Mesodermal cell (in vitro differentiated cells): ENCODE results near the gene SPZ1.
"Not testable (repeated sequence)": the region's sequence is repeated elsewhere in the genome, so short reads cannot be mapped to it uniquely, and the experiment has no call there.

Source experiments
- H3K27ac ChIP-seq: 2 replicates; pipeline ENCODE4 v1.7.0; 2013; ENCODE audit warnings: mild to moderate bottlenecking, low read depth, low read length, moderate library complexity; ENCODE audit not compliant: severe bottlenecking
- H3K36me3 ChIP-seq: 2 replicates; pipeline ENCODE4 v1.7.1; 2013; ENCODE audit warnings: mild to moderate bottlenecking, low read length, moderate library complexity; ENCODE audit not compliant: control insufficient read depth, insufficient read depth
- H3K4me1 ChIP-seq: one replicate; pipeline ENCODE4 v1.7.1; 2013; ENCODE audit warnings: mild to moderate bottlenecking, low read length; ENCODE audit not compliant: insufficient read depth, control insufficient read depth, poor library complexity, severe bottlenecking
- H3K4me3 ChIP-seq: 2 replicates; pipeline ENCODE4 v1.7.0; 2013; ENCODE audit warnings: low read length, control low read depth, mild to moderate bottlenecking; ENCODE audit not compliant: insufficient read depth, poor library complexity, severe bottlenecking; ENCODE audit errors: extremely low read depth
- H3K9me3 ChIP-seq: 2 replicates; pipeline ENCODE4 v1.7.1; 2013; ENCODE audit warnings: mild to moderate bottlenecking, low read length, moderate library complexity; ENCODE audit not compliant: control insufficient read depth
- WGBS, 2 experiments: methylation state at CpG; one replicate each; pipeline ENCODE4 v1.1.5; 2013; ENCODE audit warnings: missing lambda C conversion rate in 2 of 2; ENCODE audit not compliant: insufficient coverage in 2 of 2; 5-methylcytosine and 5-hydroxymethylcytosine counted together

Gene SPZ1

DNA sequence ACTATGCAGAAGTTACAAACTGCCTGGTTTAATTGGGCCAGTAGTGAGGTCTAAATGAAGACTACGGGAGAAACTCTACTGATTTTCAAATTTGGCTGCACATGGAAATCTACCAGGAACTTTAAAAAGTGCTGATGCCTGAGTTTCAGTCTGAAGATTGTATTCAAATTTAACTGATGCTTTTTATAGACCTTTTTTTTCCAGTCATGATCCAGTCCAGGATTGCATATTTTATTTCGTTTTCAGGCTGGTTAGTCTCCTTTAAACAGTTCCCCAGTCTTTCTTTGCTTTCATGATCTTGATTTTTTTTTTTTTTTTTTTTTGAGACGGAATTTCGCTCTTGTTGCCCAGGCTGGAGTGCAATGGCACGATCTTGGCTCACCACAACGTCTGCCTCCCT is 23.7 kb upstream of the SPZ1 start:
- no peaks in the 10 kb centered on the region for H3K9me3 ChIP-seq

DNA sequence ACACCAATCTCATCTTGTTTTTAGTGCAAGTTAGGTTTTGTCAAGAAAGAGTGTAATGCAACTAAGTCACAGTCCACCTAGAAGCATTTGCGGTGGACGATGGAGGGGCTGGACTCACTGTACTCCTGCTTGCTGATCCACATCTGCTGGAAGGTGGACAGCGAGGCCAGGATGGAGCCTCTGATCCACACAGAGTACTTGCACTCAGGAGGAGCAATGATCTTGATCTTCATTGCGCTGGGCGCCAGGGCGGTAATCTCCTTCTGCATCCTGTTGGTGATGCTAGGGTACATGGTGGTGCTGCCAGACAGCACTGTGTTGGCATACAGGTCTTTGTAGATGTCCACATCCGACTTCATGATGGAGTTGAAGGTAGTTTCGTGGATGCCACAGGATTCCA is 20.2 kb upstream of the SPZ1 start:
- 91 to 97% methylated on average over 8 of the region's 8 CpGs for WGBS, 2 experiments
- no peak overlapping the region for H3K27ac ChIP-seq

More for the DNA sequence above, 23.7 kb upstream of the SPZ1 start:
- Histone ChIP-seq H3K27ac (no peak overlapping the region), H3K4me3 (no peak overlapping the region), H3K4me1 (no peaks in the 10 kb centered on the region), H3K36me3 (no peaks in the 10 kb centered on the region)
- WGBS, 2 experiments: 91 to 96% methylated on average over 4 to 6 of the region's 6 CpGs

DNA sequence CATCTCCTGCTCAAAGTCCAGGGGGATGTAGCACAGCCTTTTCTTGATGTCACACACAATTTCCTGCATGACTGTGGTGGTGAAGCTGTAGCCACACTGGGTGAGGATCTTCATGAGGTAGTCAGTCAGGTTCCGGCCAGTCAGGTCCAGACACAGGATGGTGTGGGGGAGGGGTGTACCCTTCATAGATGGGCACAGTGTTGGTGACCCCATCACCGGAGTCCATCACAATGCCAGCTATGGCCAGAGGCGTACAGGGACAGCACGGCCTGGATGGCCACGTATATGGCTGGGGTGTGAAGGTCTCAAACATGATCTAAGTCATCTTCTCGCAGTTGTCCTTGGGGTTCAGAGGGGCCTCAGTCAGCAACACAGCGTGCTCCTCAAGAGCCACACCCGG is 19.7 kb upstream of the SPZ1 start:
- Histone ChIP-seq H3K27ac (no peak overlapping the region), H3K36me3 (no peaks in the 10 kb centered on the region), H3K4me3 (no peak overlapping the region), H3K4me1 (no peaks in the 10 kb centered on the region), H3K9me3 (no peaks in the 10 kb centered on the region)
- 75% methylated on average over 7 of the region's 8 CpGs for WGBS, 2 experiments

More for the DNA sequence above, 20.2 kb upstream of the SPZ1 start:
- Histone ChIP-seq H3K36me3 (no peaks in the 10 kb centered on the region), H3K4me1 (no peaks in the 10 kb centered on the region), H3K9me3 (no peaks in the 10 kb centered on the region), H3K4me3 (no peak overlapping the region)

DNA sequence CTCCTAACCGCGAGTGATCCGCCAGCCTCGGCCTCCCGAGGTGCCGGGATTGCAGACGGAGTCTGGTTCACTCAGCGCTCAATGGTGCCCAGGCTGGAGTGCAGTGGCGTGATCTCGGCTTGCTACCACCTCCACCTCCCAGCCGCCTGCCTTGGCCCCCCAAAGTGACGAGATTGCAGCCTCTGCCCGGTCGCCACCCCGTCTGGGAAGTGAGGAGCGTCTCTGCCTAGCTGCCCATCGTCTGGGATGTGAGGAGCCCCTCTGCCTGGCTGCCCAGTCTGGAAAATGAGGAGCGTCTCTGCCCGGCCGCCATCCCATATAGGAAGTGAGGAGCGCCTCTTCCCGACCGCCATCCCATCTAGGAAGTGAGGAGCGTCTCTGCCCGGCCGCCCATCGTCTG is 19.0 kb upstream of the SPZ1 start:
- 94 to 95% methylated on average over 7 of the region's 27 CpGs for WGBS, 2 experiments
- not testable (repeated sequence) for H3K4me1 ChIP-seq, H3K36me3 ChIP-seq, H3K4me3 ChIP-seq, H3K9me3 ChIP-seq, H3K27ac ChIP-seq

DNA sequence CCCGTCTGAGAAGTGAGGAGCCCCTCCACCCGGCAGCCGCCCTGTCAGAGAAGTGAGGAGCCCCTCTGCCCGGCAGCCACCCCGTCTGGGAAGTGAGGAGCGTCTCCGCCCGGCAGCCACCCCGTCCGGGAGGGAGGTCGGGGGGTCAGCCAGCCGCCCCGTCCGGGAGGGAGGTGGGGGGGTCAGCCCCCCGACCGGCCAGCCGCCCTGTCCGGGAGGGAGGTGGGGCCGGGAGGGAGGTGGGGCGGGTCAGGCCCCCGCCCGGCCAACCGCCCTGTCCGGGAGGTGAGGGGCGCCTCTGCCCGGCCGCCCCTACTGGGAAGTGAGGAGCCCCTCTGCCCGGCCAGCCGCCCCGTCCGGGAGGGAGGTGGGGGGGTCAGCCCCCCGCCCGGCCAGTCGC is 18.5 kb upstream of the SPZ1 start:
- H3K9me3 ChIP-seq, H3K36me3 ChIP-seq, H3K27ac ChIP-seq, H3K4me3 ChIP-seq, H3K4me1 ChIP-seq: not testable (repeated sequence)
- WGBS, 2 experiments: no CpG with 5 or more reads among the region's 34 CpGs

DNA sequence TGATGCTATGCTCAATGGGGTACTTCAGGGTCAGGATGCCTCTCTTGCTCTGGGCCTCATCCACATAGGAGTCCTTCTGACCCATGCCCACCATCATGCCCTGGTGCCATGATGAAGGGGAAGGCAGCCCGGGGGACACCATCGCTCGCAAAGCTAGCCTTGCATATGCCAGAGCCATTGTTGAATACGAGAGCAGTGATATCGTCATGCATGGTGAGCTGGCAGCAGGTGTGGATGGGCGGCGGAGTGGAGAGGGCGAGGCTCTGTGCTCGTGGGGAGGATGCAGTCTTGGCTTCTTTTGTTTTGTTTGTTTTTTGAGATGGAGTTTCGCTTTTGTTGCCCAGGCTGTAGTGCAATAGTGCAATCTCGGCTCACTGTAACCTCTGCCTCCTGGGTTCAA is 17.2 kb upstream of the SPZ1 start:
- no peaks in the 10 kb centered on the region for H3K9me3 ChIP-seq
- no peak overlapping the region for H3K4me3 ChIP-seq
- no peak overlapping the region for H3K27ac ChIP-seq
- H3K4me1 ChIP-seq: no peaks in the 10 kb centered on the region
- H3K36me3 ChIP-seq: no peaks in the 10 kb centered on the region
- WGBS, 2 experiments: 96 to 98% methylated on average over 9 to 11 of the region's 11 CpGs

DNA sequence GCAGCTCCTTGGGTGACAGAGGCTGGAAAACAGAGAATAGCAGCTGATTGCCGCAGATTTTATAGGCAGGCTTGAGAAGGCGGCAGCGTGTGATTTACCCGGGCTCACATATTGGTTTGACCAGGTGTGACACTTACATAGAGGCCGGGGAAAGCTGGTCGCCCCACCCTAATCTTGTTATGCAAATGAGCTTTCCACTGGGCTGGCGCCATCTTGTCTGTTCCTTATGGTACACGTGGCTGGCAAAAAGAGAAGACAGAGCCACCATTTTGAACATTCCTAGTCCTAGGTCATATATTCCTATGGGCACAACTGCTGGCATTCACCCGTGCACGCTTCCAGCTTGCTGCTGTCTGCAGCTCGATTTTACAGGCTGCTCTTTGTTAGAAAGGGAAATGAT is 11.3 kb upstream of the SPZ1 start:
- Histone ChIP-seq H3K9me3 (peaks cover 6% of the 10 kb centered on the region), H3K27ac (no peak overlapping the region), H3K36me3 (no peaks in the 10 kb centered on the region), H3K4me1 (no peaks in the 10 kb centered on the region), H3K4me3 (no peak overlapping the region)
- 79 to 92% methylated on average over 8 of the region's 11 CpGs for WGBS, 2 experiments

DNA sequence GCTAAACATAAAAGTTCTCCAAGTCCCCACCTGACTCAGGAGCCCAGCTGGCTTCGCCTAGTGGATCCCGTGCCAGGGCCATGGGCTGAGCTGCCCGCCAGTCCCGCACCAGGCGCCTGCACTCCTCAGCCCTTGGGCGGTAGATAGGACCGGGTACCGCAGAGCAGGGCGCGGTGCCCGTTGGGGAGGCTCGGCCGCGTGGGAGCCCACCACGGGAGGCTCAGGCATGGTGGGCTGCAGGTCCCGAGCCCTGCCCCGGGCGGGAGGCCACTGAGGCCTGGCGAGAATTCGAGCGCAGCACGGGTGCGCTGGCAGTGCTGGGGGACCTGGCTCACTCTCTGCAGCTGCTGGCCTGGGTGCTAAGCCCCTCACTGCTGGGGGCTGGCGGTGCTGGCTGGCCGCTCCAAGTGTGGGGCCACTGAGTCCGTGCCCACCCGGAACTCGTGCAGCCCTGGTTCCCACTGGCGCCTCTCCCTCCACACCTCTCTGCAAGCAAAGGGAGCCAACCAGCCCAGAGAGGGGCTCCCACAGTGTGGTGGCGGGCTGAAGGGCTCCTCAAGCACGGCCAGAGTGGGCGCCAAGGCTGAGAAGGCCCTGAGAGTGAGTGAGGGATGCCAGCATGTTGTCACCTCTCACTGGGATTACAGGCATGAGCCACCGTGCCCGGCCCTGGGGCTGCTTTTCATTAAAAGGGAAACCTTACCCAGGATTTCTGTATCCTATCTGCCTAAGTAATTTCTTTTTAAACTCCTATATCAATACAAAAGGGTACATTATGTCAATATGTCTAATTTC is 9.7 kb upstream of the SPZ1 start:
- 75 to 86% methylated on average over 16 to 33 of the region's 34 CpGs for WGBS, 2 experiments
- Histone ChIP-seq H3K4me3 (no peak overlapping the region), H3K27ac (no peak overlapping the region)

DNA sequence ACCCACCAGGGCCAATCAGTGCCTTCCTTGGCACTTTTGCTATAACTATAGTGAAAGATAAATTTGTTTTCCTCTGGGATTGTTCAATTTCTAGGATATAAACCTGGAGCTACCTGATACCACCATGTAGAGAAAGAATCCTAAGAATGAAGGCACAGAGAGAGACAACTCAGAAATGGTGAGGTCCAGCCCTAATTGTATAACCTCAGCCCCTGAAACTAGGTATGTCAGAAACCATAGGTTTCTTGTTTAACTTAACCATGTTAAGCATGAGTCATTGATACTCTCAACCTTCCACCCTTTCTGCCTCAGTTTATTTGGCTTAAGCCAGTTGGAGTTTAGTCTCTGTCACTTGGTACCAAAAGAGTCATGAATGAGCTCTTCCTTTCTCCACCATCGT is 4.6 kb upstream of the SPZ1 start:
- no peak overlapping the region for H3K27ac ChIP-seq
- peaks cover 2% of the 10 kb centered on the region for H3K9me3 ChIP-seq
- no peak overlapping the region for H3K4me3 ChIP-seq
- no peaks in the 10 kb centered on the region for H3K4me1 ChIP-seq
- H3K36me3 ChIP-seq: no peaks in the 10 kb centered on the region
- WGBS, 2 experiments: 100% methylated on average over 1 of the region's 1 CpG

More for the DNA sequence above, 9.7 kb upstream of the SPZ1 start:
- no peaks in the 10 kb centered on the region for H3K36me3 ChIP-seq
- H3K4me1 ChIP-seq: no peaks in the 10 kb centered on the region
- H3K9me3 ChIP-seq: peaks cover 6% of the 10 kb centered on the region

DNA sequence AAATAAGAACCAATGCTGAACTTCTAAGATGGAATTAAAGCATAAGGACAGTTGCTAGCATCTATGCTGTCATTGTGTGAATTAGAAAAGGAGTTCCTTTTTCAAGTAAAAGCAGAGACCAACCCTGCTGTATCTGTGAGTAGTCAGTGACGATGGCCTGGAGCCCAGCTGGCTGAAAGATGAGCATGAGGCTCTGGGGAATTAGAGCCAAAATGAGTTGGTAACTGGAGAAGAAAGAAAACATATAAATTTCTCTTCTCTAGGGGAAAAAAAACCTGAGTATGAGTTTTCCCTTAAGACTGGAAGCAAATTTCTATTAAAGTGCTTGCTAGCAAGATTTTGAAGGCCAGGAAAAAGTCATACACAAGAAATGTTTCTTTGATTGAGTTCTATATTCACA is 1.6 kb upstream of the SPZ1 start:
- no peaks in the 10 kb centered on the region for H3K36me3 ChIP-seq
- H3K4me1 ChIP-seq: no peaks in the 10 kb centered on the region
- no peaks in the 10 kb centered on the region for H3K9me3 ChIP-seq
- H3K4me3 ChIP-seq: no peak overlapping the region
- H3K27ac ChIP-seq: no peak overlapping the region
- 71% methylated on average over 1 of the region's 1 CpG; no CpG with 5 or more reads in 1 of the 2 experiments for WGBS, 2 experiments

DNA sequence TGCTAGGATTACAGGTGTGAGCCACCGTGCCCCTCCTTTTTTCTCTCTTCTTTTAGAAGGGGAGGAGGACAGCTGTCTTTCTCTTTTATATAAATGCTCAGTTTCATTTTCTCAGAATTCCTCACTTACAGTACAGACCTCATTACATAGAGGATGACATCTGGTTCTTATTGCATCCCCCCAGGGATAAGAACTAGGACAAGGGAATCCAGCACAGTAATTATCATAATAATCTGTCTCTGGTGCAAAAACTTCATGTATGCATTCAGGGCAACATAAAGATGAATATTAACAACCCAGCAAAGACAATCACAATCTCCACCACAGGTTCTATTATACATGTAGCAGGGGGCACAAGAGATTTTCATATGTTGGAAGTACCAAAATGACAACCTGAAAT is 5.1 kb downstream of the SPZ1 start:
- Histone ChIP-seq H3K36me3 (no peaks in the 10 kb centered on the region), H3K4me1 (no peaks in the 10 kb centered on the region), H3K27ac (no peak overlapping the region), H3K4me3 (no peak overlapping the region), H3K9me3 (no peaks in the 10 kb centered on the region)
- no CpG with 5 or more reads among the region's 1 CpG for WGBS, 2 experiments
